HG02623 (cell line): ENCODE results near the gene NECAB2.
"Not testable (repeated sequence)": the region's sequence is repeated elsewhere in the genome, so short reads cannot be mapped to it uniquely, and the experiment has no call there.

Source experiments
- ATAC-seq: cut with Tn5 transposase; IDR thresholded peaks from one replicate; pipeline ENCODE4 v1.9.1; 2021; ENCODE audit warnings: moderate library complexity; ENCODE audit not compliant: unreplicated experiment

Gene NECAB2

DNA sequence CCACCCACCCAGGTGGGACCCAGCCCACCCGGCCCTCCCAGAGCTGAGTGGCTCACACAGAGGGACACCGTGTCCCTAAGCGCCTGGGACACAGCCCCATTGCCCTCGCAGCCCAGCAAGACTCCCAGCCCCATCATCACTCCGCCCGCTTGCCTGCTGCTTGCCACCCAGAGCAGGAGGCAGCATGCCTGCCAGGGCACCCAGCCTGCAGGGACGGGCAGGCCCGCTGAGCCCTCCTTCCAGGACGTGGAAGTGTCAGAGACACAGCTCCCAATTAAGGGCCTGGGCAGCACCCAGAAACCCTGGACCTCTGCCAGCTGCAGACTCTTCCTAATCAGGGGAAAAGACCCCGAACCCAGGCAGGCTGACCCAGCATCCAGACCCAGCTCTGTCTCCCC, 32.2 kb upstream of the NECAB2 start:
- no peak for ATAC-seq

DNA sequence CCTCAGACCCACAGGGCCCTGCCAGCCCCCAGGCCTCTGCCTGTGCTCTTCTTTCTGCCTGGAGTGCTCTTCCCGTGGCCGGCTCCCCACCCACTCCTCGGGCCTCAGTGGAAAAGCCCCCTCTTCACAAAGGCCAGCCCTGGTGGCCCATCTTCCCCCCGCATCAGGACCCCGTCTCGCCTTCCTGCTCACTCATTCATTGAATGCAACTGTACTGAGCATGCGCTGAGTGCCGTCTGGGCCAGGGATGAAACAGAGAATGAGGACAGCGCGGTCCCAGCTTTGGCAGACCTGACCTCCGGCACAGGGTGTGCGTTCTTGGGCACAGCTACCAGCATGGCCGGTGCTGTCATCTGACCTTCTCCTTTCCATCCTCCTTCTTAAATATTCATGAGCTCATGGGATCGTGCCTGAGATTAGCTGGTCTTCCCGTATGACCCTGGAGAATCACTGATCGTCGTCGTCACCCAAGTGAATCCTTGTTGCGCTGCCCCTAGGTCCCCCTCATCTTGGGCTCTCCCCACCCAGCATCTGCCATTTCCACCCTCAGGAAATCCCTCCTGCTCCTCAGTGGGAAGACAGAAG, 31.4 kb upstream of the NECAB2 start:
- ATAC-seq = no peak

DNA sequence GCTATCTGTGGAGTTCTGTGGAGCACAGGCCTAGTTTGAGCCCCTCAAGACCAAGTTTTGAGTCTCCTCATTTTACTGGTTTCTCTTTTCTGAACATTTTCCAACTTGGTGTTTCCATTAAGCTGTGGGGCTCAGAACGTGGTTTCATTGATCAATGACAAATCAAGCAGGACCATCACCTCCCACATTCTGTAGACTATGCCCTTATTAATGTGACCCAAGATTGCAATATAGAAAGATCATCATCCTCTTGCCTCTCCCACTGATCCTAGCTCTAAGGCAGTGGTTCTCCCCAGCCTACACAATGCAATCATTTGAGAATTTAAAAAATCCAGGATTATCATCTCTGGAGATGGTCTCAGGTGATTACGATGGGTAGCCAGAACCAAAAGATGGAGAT, 30.8 kb upstream of the NECAB2 start:
- no peak for ATAC-seq

DNA sequence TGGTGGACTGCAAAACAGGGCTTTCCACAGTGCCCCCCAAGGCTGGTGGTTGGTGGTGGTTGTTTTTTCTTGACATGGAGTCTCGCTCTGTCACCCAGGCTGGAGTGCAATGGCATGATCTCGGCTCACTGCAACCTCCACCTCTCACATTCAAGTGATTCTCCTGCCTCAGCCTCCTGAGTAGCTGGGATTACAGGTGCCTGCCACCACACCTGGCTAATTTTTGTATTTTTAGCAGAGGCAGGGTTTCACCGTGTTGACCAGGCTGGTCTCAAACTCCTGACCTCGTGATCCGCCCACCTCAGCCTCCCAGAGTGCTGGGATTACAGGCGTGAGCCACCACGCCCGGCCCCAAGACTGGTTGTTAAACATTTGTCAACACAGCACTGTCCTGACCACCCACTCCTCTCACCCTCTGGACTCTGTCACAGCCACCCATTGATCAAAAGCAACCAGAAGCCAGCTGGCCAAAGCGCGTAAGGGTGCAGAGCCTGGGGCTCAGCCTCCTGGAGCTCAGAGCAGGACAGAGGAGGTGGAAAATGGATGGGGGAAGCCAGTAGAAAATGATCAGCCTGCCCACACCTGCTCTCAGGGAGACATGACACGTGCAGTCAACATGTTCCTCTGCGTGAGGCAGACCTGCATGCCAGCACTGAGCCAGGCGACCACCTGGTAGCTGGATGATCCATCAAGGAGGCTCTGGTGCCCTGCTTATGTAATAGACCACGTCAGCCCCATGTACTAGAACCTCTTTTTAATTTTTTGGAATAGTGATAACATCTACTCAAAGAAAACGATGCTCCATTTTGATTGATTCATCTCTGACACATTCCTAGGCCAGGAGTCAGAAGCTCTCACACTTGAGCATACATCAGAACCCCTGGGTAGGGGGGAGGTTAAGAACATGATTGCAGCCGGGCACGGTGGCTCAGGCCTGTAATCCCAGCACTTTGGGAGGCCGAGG, 29.8 kb upstream of the NECAB2 start:
- no peak for ATAC-seq

DNA sequence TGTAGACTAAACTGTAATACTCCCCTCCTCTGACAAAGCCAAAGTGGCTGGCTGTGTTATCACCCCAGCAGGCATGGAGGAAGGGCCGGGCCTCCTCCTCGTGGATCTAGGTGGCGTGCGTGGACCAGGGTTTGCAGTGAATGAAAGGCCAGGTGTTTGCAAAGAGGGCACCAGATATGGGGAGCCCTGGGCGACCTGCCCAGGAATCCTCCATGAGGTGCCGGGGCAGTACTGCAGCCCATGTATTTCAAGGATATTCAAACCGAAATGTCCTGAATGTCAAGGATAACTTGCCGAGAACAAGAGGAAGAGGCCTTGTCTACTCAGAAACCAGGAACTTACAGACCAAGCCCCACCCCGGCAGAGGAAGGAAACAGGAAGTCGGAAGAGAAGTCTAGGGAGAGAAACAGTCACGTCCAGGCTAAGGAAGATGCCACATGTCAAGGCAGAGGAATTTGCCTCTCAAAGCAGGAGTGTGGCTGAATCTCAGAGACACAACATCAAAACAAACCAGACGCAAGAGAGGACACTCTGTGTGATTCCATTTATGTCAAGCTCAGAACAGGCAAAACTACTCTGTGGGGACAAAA, 28.7 kb upstream of the NECAB2 start:
- ATAC-seq = no peak

DNA sequence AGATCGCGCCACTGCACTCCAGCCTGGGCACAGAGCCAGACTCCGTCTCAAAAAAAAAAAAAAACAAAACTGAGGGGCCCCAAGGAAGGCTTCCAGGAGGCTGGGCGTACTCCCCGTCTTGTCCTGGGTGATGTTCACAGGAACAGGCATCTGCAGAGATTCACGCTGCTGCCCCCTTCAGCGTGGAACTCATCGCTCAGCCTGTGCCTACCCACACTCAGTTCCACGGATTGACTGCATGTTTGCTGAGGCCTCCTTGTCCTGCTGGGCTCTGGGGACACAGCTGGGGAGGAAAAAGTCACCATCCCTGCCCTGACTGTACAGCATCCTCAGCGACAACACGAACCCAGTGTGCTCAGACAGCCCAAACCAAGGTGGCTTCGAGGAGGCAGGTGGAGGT, 27.9 kb upstream of the NECAB2 start:
- ATAC-seq = no peak

DNA sequence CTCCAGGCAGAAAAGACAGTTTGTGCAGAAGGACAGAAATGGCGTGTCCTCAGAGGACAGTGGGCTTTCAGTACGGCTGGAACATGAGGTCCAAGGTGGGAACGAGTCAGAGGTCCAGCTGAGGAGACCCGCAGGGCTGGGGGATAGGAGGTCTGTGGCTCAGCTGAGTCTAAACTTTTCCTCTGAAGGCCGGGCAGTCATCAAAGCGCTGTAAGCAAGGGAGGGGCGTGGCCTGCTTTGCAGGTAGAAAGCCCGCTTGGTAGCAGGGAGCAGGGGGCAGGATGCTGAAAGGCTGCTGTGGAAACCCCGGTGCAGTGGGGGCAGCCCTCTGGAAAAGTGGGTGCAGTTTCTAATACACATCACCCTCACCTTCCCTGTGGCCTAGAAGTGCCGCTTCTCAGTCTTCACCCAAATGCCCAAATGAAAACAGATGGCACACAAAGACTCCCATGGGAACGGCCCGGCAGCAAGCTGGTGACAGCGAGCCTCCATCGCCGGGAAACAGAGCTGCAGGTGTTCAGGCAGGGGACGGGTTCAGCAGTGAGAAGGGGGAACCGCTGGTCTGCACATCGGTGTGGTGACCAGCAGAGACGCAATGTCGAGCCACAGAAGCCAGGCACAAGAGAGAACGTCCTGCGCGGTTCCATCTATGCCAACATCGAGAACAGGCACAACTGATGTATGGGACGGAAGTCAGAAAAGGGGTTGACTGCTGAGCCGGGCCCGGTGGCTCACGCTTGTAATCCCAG, 27.2 kb upstream of the NECAB2 start:
- ATAC-seq = no peak

DNA sequence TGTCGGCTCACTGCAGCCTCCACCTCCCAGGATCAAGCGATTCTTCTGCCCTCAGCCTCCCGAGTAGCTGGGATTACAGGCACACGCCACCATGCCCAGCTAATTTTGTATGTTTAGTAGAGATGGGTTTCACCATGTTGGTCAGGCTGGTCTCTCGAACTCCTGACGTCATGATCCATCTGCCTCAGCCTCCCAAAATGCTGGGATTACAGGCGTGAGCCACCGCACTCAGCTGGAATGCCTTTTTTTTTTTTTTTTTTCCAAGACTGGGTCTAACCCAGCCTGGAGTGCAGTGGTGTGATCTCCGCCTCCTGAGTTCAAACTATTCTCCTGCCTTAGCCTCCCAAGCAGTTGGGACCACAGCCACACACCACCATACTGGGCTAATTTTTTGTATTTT, 26.5 kb upstream of the NECAB2 start:
- not testable (repeated sequence) for ATAC-seq

DNA sequence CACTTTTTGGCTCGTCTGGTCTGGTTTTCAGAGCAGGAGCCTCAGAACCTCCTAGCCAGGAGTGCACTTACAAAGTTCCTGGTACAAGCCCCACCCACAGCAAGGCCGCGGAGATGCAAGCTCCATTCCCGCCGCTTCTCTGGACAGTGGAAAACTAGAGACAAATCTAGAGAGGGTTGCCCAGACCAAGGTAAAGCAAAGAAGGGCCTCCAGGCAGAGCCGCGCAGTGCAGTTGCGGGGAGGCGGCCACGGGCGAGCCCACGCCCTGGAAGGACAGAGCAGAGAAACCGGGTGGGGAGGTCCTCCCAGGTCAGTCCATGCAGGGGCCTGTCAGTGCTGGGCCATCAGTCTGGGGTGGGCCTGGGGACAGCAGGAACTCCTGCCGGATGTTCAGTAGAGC, 26.0 kb upstream of the NECAB2 start:
- no peak for ATAC-seq

DNA sequence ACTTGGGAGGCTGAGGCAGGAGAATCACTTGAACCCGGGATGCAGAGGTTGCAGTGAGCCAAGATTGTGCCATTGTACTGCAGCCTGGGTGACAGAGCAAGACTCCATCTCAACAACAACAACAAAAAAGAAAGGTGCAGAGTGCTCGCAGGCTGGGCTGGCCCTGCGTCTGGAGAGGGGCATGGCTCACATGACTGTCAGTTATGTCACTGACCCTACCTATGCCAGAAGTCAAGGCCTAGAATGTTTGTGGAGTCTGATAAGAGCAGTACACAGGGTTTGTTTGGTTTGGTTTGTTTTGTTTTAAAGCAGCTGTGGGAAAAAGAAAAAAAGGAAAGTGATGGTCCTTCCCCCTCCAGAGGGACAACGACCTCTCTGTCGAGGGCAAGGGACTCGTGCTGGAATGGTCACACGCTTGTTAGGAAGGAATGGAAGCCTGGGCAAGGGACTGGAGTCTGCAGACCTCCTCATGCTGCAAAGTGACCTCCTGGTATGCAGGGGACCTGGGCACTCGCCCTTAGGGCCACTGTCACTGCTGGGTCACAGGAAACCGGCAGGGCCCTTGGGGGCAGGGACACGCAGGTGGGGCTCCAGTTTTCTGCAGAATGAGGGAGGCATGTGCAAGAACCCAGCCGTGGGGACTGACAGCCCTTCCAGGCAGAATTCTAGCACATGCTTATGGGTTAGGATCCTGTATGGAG, 25.1 kb upstream of the NECAB2 start:
- no peak for ATAC-seq

DNA sequence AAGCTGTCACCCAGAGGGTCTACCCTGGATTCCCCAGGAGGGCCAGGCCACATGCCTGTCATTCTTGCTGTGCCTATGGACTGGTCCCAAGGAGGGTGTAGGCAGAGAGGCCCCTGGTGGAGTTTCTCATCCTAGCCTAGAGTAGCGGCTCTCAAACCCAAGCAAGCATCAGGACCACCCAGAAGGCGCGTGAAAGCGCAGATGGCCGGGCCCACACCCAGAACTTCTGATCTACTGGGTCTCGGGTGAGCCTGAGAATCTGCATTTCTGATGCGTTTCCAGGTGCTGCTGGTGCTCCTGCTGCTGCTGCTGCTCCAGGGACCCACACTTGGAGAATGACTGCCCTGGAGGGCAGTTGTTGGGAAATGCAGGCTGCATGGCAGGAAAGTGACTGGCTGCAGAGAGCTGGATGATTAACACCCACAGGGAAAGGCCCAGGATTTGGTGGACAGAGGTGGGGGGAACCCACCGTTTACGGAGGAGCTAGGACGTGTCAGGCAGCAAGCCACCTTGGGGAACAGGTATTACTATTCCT, 24.5 kb upstream of the NECAB2 start:
- no peak for ATAC-seq

DNA sequence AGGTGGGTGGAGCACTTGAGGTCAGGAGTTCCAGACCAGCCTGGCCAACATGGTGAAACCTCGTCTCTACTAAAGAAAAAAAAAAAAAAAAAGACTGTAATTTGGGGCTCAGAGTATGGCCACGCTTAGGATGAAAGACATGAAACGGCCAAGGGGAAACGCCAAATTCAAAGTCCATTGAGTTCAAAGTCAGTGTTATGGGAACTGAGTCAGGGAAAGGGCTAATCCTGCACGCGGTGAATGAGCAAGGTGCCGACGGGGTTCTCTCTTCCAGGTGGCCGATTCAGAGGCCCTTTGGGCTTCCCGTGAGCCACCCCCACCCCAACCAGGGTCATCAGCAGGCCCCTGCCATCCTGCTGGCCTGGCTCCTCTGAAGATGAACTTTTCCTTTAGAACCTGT, 22.5 kb upstream of the NECAB2 start:
- no peak for ATAC-seq

DNA sequence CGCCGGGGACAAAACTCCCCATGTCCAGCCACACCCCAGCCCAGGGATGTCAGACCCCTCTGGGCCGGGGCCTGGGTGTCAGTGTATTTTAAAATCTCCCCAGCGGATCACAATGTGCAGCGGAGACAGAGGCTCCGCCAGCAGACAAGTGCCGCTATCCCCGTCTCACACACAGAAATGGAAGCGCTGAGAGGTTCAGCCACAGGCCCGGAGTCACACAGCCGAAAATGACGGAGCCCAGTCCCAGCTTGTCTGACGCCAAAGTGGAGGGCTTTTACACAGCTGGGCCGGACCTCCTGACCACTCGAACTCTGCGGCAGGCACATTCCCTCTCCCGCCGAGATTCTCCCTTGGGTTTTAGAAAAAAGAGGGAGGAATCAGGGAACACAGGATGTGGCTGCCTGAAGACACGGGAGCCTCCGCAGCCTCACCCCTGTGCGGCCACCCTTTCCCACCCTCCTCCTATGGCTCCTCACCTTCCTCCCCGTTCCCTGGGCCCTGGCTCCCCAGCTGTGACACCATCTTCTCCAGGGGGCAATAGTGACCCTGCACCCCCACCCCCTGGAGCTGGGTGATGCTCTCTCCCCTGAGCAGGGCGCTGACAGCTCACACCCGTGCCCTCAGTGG, 21.8 kb upstream of the NECAB2 start:
- ATAC-seq = no peak

DNA sequence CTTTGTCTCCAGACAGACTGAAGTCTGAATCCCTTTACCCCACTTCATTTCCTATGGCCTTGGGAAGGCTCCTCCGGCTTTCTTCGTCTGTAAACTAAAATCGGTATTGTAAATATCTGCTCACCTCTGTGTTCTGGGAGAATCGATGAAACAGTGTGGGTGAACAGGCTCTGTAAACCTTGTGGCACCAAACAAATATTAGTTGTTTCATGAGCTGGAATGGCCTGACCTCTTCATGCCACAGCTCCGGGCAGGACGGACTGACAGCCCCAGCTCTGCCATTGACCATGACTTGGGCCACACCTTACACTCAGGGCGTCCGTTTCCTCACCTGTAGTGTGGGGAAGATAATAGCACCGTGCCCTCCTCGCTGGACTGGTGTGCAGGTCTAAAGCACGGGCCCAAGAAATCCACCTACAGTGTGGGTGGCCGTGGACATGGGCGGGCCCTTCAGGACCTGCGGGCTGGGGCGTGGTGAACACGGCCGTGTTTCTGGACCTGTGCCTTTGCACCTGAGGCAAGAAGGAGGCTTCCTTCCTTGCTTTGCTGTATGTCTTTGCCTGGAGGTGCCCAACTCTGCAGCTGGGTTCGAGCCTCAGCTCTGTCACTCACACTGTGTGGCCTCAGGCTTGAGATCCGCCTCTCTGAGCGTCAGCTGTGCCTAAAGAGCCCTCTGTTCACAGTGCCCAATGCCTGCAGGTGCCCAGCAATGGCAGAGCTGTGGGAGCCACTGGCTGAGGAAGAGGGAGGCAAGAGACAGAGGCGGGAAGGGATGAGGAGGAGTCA, 21.1 kb upstream of the NECAB2 start:
- no peak for ATAC-seq

DNA sequence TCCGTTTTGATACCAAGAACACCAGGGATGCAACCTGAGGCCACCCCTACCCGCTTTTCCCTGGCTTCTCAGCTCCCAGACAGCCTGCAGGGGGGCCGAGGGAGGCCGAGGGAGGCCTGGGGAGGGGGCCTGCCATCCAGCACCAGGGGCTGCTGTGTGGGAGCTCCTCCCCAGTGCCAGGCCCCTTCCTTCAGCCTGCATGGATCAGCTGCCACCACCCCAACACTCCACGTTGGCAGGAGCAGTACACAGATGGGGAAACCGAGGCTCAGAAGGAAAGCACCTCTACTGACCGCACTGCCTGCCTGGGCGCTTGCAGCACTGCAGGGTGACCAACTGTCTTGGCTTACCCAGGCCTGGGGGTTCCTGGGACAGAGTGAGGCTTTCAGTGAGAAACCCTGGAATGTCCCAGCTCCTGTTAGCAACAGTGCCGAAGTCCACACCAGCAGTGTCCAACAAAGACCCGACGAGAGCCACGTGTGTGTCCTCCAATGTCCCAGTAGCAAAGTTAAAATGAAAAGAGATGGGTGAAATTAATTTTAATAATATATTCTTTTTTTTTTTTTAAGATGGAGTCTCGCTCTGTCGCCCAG, 20.3 kb upstream of the NECAB2 start:
- ATAC-seq = no peak

DNA sequence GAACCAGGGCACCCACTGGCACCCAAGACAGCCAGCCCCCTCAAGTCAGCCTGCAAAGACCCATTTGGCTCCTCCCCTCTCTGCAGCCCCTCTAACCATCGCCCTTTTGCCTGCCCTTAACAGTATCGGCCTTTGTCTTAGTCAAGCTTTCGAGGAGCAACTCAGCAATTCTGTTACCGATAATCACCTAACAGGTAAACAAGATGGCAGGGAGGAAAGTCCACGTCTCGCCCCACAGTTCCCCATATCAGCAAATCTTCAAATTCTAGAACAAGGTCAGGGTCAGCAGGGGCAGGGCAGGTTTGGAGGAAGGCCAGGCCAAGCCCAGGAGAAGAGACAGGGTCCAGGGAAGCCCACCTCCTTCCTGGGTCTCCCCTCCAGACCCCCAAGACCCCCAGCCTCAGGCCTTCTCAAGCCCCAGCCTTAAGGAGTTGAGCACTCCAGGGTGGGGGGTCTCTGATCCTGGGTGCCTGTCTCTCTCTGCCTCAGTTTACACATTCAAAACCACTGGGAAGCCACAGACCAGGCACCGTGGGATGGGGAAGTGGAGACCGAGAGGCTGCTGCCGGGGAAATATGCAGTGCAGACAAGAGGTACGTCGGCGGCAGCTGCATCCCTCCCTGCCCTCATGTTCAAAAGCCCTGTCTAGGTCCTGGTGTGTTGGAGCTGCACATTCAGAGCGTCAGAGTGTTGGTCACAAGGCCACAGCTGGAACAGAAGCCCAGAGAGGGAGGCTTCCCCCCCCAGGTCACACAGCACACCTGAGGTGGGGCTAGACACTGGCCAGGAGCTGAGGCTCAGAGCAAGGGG, 18.9 kb upstream of the NECAB2 start:
- ATAC-seq = no peak

DNA sequence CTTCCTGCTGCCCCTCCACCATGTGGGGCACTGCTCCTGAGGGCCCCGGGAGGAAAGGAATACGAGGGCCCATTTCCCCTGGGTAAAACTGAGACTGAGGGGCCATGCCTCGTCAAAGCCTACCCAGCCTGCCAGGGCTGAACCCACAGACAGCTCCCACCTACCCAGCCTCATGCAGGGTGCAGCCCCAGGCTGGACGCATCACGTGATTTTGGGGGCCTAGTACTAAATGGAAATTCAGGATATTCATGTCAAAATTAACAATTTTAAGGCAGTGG, 18.4 kb upstream of the NECAB2 start:
- no peak for ATAC-seq

DNA sequence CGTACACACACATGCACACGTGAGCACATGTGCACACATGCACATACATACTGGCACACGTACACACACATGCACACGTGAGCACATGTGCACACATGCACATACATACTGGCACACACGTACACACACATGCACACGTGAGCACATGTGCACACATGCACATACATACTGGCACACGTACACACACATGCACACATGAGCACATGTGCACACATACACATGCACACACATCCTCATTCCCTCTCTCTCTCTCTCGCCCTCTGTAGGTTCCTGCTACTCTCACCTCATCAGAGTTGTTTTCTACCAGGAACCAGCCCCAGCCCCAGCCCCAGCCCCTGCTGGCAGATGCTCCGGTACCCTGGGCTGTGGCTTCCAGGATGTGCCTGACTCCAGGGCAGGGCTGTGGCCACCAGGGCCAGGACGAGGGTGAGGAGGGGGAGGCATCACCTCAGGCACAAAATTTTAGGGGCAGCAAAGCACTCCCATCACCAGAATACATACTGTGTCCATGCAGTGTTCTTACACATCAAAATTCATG, 17.1 kb upstream of the NECAB2 start:
- not testable (repeated sequence) for ATAC-seq
